Endodermal cell (in vitro differentiated cells): ENCODE data around the gene ATP2B1. TPM values are rescaled to one million over a fixed set of nuclear protein-coding genes. Genes with fewer than 3 reads are reported as not detected.
A peak's percentile ranks its signal among the peaks of the same experiment; 100 is the strongest.

Source experiments
- DNase-seq: peaks from one replicate; pipeline ENCODE4 v3.0.0-alpha.2; 2017
- H3K27ac ChIP-seq: 2 replicates; pipeline ENCODE4 v1.5.1; 2013; ENCODE audit warnings: mild to moderate bottlenecking, low read depth, low read length, moderate library complexity
- H3K27me3 ChIP-seq: 2 replicates; pipeline ENCODE4 v1.6.1; 2013; ENCODE audit warnings: mild to moderate bottlenecking, low read length, moderate library complexity; ENCODE audit not compliant: insufficient read depth, control insufficient read depth, poor library complexity, severe bottlenecking
- H3K36me3 ChIP-seq: 2 replicates; pipeline ENCODE4 v1.7.0; 2013; ENCODE audit warnings: mild to moderate bottlenecking, low read length, moderate library complexity; ENCODE audit not compliant: control insufficient read depth, insufficient read depth
- H3K4me1 ChIP-seq: one replicate; pipeline ENCODE4 v1.7.0; 2013; ENCODE audit warnings: low read length; ENCODE audit not compliant: control insufficient read depth, insufficient read depth
- H3K4me3 ChIP-seq: 2 replicates; pipeline ENCODE4 v1.5.1; 2013; ENCODE audit warnings: mild to moderate bottlenecking, low read length, moderate library complexity
- H3K9ac ChIP-seq: 2 replicates; pipeline ENCODE4 v1.6.1; 2013; ENCODE audit warnings: mild to moderate bottlenecking, low read length, moderate library complexity; ENCODE audit not compliant: poor library complexity, severe bottlenecking; ENCODE audit errors: extremely low read depth
- H3K9me3 ChIP-seq: 2 replicates; pipeline ENCODE4 v1.6.1; 2013; ENCODE audit warnings: mild to moderate bottlenecking, low read length, moderate library complexity; ENCODE audit not compliant: control insufficient read depth
- H3K27ac Mint-ChIP-seq: 2 replicates; pipeline ENCODE4 v1.8.0; 2020; ENCODE audit warnings: mixed read lengths
- H3K27me3 Mint-ChIP-seq: 2 replicates; pipeline ENCODE4 v1.8.0; 2021; ENCODE audit warnings: mild to moderate bottlenecking, mixed read lengths; ENCODE audit not compliant: insufficient read depth
- H3K36me3 Mint-ChIP-seq: 2 replicates; pipeline ENCODE4 v1.8.0; 2020; ENCODE audit warnings: low read depth, mixed read lengths
- H3K4me1 Mint-ChIP-seq: 2 replicates; pipeline ENCODE4 v1.8.0; 2020; ENCODE audit warnings: mixed read lengths
- H3K4me3 Mint-ChIP-seq: 2 replicates; pipeline ENCODE4 v1.8.0; 2020; ENCODE audit warnings: mild to moderate bottlenecking, moderate library complexity, mixed read lengths
- H3K9me3 Mint-ChIP-seq: 2 replicates; pipeline ENCODE4 v1.8.0; 2020; ENCODE audit warnings: mild to moderate bottlenecking, mixed read lengths
- CTCF ChIP-seq: fragments of 200-600 bp; sonication (generic); conservative IDR thresholded peaks from 2 replicates; pipeline ENCODE4 v1.5.0; 2021; ENCODE audit warnings: antibody characterized with exemption, mild to moderate bottlenecking
- WGBS, 2 experiments: methylation state at CpG; one replicate each; pipeline versions ENCODE4 v1.1.5 to v1.1.7; 2013; ENCODE audit warnings: missing lambda C conversion rate in 2 of 2, mixed read lengths in 1 of 2; ENCODE audit not compliant: insufficient coverage in 1 of 2, insufficient read length in 1 of 2; 5-methylcytosine and 5-hydroxymethylcytosine counted together
- total RNA-seq, 2 donors: library from RNA; stranded (reverse); fragmentation: NEBNext Ultra II Directional in 1 of 2; extraction: Animal tissue kit (Norgen Biotek cat#: 25700) in 1 of 2; gene quantifications; 2 replicates in 1 of 2; 3 replicates in 1 of 2; pipeline ENCODE4 v1.2.1, GENCODE V29; 2021

Gene ATP2B1
- total RNA-seq, 2 donors from 2014 or later, result 66.7 to 81.9 TPM

GRCh38 chr12:89672589-89672979 is 36.1 kb downstream of the ATP2B1 start:
- H3K4me3 ChIP-seq, result no peak overlapping the region
- no peak for TF ChIP-seq CTCF
- no peak overlapping the region for H3K27ac Mint-ChIP-seq
- no peak overlapping the region for H3K4me3 Mint-ChIP-seq
- H3K4me1 Mint-ChIP-seq, result peaks cover 12% of the 10 kb centered on the region
- H3K27me3 Mint-ChIP-seq, result no peaks in the 10 kb centered on the region
- no peak overlapping the region for H3K9ac ChIP-seq
- H3K9me3 Mint-ChIP-seq, result no peaks in the 10 kb centered on the region
- WGBS, 2 experiments, result 93 to 100% methylated on average over 2 of the region's 2 CpGs
- H3K27me3 ChIP-seq, result no peaks in the 10 kb centered on the region
- H3K36me3 ChIP-seq, result peaks cover 3% of the 10 kb centered on the region
- no peaks in the 10 kb centered on the region for H3K36me3 Mint-ChIP-seq
- no peak for DNase-seq
- no peak overlapping the region for H3K27ac ChIP-seq
- H3K9me3 ChIP-seq, result no peaks in the 10 kb centered on the region
- H3K4me1 ChIP-seq, result no peaks in the 10 kb centered on the region

- Histone ChIP-seq H3K4me1 (no peaks in the 10 kb centered on the region), H3K4me3 (no peak overlapping the region), H3K9me3 (no peaks in the 10 kb centered on the region), H3K27me3 (no peaks in the 10 kb centered on the region), H3K27ac (no peak overlapping the region), H3K9ac (no peak overlapping the region), H3K36me3 (peaks cover 3% of the 10 kb centered on the region)
- no peaks in the 10 kb centered on the region for H3K36me3 Mint-ChIP-seq
- H3K9me3 Mint-ChIP-seq, result no peaks in the 10 kb centered on the region
- DNase-seq, result no peak
- H3K27ac Mint-ChIP-seq, result peak overlapping the region; percentile 29
- TF ChIP-seq CTCF, result no peak
- peaks cover 7% of the 10 kb centered on the region for H3K4me1 Mint-ChIP-seq
- no peaks in the 10 kb centered on the region for H3K27me3 Mint-ChIP-seq
- no peak overlapping the region for H3K4me3 Mint-ChIP-seq
- 92 to 93% methylated on average over 2 to 4 of the region's 4 CpGs for WGBS, 2 experiments
Measured at GRCh38 chr12:89671469-89671868, 37.2 kb downstream of the ATP2B1 start.

GRCh38 chr12:89669197-89669596 is 39.4 kb downstream of the ATP2B1 start:
- TF ChIP-seq CTCF, result no peak
- Mint-ChIP-seq H3K4me1 (peaks cover 10% of the 10 kb centered on the region), H3K9me3 (no peaks in the 10 kb centered on the region), H3K36me3 (no peaks in the 10 kb centered on the region), H3K27ac (no peak overlapping the region), H3K4me3 (no peak overlapping the region), H3K27me3 (no peaks in the 10 kb centered on the region)
- 94 to 96% methylated on average over 6 of the region's 6 CpGs for WGBS, 2 experiments
- no peak for DNase-seq
- no peak overlapping the region for H3K9ac ChIP-seq
- H3K27me3 ChIP-seq, result no peaks in the 10 kb centered on the region
- H3K4me1 ChIP-seq, result peaks cover 4% of the 10 kb centered on the region
- no peaks in the 10 kb centered on the region for H3K9me3 ChIP-seq
- no peak overlapping the region for H3K4me3 ChIP-seq
- no peak overlapping the region for H3K27ac ChIP-seq
- peaks cover 3% of the 10 kb centered on the region for H3K36me3 ChIP-seq
